Calu3 (cell line): ENCODE measurements around the gene SETMAR. TPM values are rescaled to one million over a fixed set of nuclear protein-coding genes. Genes with fewer than 3 reads are reported as not detected.

Experiments
- Bru-seq: library from RNA; stranded (reverse); fragments of 400-500 nt; gene quantifications from one replicate; lab custom pipeline; 2021; lab: Mats Ljungman, UMichigan
- BruChase-seq, 2 experiments: library from RNA; stranded (reverse); fragments of 400-500 nt; gene quantifications; one replicate each; lab custom pipeline; 2021; lab: Mats Ljungman, UMichigan
- BruUV-seq: library from RNA; stranded (reverse); fragments of 400-500 nt; replicated peaks from 2 replicates; lab custom pipeline; 2021; lab: Mats Ljungman, UMichigan
- CTCF ChIA-PET: fragments of 300-600 bp; sonication (Branson Sonifier 250); formaldehyde crosslinking; loops from one replicate; lab custom pipeline; 2022; ENCODE audit warnings: antibody characterized with exemption; lab: Charles Lee
- DNase-seq: peaks from one replicate; pipeline ENCODE4 v3.0.0; 2022
- H3K27ac Mint-ChIP-seq: one replicate; pipeline ENCODE4 v1.8.0; 2022; ENCODE audit warnings: mixed read lengths; ENCODE audit not compliant: unreplicated experiment
- H3K27me3 Mint-ChIP-seq: one replicate; pipeline ENCODE4 v1.8.0; 2022; ENCODE audit warnings: mixed read lengths; ENCODE audit not compliant: unreplicated experiment
- H3K36me3 Mint-ChIP-seq: one replicate; pipeline ENCODE4 v1.8.0; 2022; ENCODE audit warnings: mild to moderate bottlenecking, moderate library complexity, mixed read lengths; ENCODE audit not compliant: insufficient read depth, unreplicated experiment
- H3K4me1 Mint-ChIP-seq: one replicate; pipeline ENCODE4 v1.8.0; 2022; ENCODE audit warnings: mild to moderate bottlenecking, low read depth, mixed read lengths; ENCODE audit not compliant: unreplicated experiment
- H3K4me3 Mint-ChIP-seq: one replicate; pipeline ENCODE4 v1.8.0; 2022; ENCODE audit warnings: mild to moderate bottlenecking, low read depth, moderate library complexity, mixed read lengths; ENCODE audit not compliant: unreplicated experiment
- H3K9me3 Mint-ChIP-seq: one replicate; pipeline ENCODE4 v1.8.0; 2022; ENCODE audit warnings: low read depth, mixed read lengths; ENCODE audit not compliant: unreplicated experiment
- intact Hi-C: fragments of 100-400 bp; cut with micrococcal nuclease; formaldehyde crosslinking; loops from one replicate; pipeline ENCODE4 v1.10.0; 2022; ENCODE audit not compliant: unreplicated experiment
- long read RNA-seq: library from polyadenylated mRNA; stranded (forward); transcript quantifications from one replicate; pipeline ENCODE4 v2.0.0, GENCODE V29; 2022
- total RNA-seq: library from RNA; stranded (reverse); gene quantifications from 2 replicates; pipeline ENCODE4 v1.2.3, GENCODE V29; 2022
- TF ChIP-seq, protein P1 (sequence below): fragments of 200-600 bp; IDR thresholded peaks from one replicate; pipeline ENCODE4 v1.8.0; 2022; ENCODE audit warnings: antibody characterized with exemption; ENCODE audit not compliant: unreplicated experiment

SETMAR gene
- total RNA-seq: 7.8 and 10.4 TPM in 2 replicates
- percentile 67 among the genes with signal in this experiment for Bru-seq, nascent RNA
- BruChase-seq, experiment 1, labeled RNA remaining after a 6-hour chase: percentile 47 among the genes with signal in this experiment
- percentile 53 among the genes with signal in this experiment for BruChase-seq, experiment 2, labeled RNA remaining after a 2-hour chase
- long read RNA-seq, partial matches to known transcripts: 0 of 14 reads
- long read RNA-seq, other reads (novel, unspliced or antisense): 5 of 14 reads

DNA sequence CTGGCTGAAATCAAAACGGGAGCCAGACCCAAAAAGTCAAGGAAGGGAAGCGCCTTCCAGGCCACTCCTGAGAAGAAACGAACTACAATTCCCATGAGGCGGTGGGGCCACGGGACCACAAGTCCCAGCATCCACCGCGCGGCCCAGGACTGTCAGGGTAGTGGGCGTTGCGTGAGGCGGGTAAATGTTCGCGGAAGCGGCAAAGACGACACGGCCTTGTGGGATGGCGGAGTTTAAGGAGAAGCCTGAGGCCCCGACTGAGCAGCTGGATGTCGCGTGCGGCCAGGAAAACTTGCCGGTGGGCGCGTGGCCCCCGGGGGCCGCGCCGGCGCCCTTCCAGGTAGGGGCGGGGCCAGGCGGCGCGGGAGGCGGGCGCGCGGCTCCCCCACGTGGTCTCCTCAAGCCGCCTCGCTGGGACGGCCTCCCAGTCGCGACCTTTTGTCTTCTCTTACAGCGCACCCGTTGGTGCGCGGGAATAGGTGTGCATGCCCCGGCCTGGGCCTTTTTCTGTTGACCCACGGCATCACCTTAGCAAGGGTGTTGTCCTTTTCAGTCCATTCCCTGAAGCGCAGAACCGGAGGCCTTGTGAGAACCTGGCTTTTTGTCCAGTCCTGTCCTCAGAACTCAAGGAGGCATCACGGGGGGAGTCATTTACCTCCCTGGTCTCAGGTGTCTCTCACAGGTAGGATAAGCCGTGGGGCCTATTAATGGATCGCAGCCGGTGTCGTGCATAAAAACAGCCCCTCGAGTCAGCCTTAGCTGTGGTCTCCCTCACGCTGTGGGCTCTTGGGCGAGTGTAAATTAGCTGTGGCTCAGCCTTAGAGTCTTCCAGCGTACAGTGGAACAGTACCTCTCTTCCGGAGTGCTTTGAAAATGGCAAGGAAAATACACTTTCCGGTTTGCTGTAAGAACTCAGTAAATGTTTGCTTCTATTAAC is at the start of gene SETMAR:
Gene SETMAR, plus strand, starts transcription at position 183 of the 937 bp plus-strand sequence. Its CDS starts 2 bp downstream, at position 185.
- H3K27me3 Mint-ChIP-seq: no peaks in the 10 kb centered on the region
- peaks cover 18% of the 10 kb centered on the region for H3K36me3 Mint-ChIP-seq
- DNase-seq: peak; percentile 83
- intact Hi-C loops: no loop called here
- CTCF ChIA-PET: interaction anchor here (0.6 kb wide), 3 partner anchors 18 to 1148 kb away, joined by 3 to 5 read pairs (median 4); no protein-coding TSS in a partner anchor
- no peaks in the 10 kb centered on the region for H3K4me1 Mint-ChIP-seq
- BruUV-seq: TSS peak; percentile 38
- peak within 1 kb of the TSS; percentile 90 for H3K4me3 Mint-ChIP-seq
- TF ChIP-seq, protein P1, sequence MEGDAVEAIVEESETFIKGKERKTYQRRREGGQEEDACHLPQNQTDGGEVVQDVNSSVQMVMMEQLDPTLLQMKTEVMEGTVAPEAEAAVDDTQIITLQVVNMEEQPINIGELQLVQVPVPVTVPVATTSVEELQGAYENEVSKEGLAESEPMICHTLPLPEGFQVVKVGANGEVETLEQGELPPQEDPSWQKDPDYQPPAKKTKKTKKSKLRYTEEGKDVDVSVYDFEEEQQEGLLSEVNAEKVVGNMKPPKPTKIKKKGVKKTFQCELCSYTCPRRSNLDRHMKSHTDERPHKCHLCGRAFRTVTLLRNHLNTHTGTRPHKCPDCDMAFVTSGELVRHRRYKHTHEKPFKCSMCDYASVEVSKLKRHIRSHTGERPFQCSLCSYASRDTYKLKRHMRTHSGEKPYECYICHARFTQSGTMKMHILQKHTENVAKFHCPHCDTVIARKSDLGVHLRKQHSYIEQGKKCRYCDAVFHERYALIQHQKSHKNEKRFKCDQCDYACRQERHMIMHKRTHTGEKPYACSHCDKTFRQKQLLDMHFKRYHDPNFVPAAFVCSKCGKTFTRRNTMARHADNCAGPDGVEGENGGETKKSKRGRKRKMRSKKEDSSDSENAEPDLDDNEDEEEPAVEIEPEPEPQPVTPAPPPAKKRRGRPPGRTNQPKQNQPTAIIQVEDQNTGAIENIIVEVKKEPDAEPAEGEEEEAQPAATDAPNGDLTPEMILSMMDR: no peak
- no peaks in the 10 kb centered on the region for H3K9me3 Mint-ChIP-seq
- peak within 1 kb of the TSS; percentile 91 for H3K27ac Mint-ChIP-seq

DNA sequence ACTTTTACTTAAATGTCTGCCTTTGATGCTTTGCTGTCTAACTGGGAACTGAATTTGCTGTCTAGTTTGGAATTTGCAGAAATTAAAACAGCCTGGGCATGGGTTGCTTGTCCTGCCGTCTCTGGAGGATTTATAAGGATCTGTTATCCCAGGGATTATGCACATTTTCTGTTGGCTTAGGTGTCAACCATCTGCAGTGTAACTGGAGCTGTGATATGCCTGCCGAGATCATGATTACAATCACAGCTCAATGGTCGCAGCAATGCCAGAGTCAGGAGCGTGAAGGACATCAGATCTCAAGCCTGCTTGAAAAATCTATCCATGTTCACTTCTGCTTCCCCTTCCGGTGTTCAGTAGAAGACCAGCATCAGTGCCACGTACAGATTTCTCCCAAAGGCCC is 41.8 kb upstream of the SETMAR start:
- peaks cover 2% of the 10 kb centered on the region for H3K9me3 Mint-ChIP-seq
- no peaks in the 10 kb centered on the region for H3K27me3 Mint-ChIP-seq
- intact Hi-C loops: no loop called here
- TF ChIP-seq, protein P1: no peak
- DNase-seq: no peak
- no TSS peak for BruUV-seq
- H3K4me1 Mint-ChIP-seq: no peaks in the 10 kb centered on the region
- no peak overlapping the region for H3K27ac Mint-ChIP-seq
- no peak overlapping the region for H3K4me3 Mint-ChIP-seq
- no peaks in the 10 kb centered on the region for H3K36me3 Mint-ChIP-seq
- CTCF ChIA-PET: interaction anchor here (0.5 kb wide), 1 partner anchor 419 kb away, joined by 3 read pairs; no protein-coding TSS in a partner anchor

DNA sequence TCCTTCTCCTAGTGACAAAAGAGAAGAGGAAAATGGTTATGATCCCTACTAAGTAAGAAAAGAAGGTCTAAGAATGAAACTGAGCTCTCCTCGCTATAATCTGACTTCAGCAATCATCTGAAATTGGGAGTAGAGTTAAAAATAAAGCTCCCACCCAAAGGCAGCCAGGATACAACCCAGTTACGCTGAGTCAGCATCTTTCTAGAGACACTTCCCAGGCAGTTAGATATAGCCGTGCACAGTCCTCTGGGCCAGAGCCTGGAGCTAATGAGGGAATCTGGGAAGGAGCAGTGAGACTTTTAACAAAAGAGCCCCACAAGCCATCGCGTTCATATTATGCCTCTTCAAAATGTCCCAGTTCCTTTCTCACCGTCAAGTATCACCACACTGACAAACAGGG is 39.1 kb upstream of the SETMAR start:
- no peak for DNase-seq
- Mint-ChIP-seq H3K4me3 (no peak overlapping the region), H3K27ac (no peak overlapping the region), H3K4me1 (no peaks in the 10 kb centered on the region), H3K9me3 (peaks cover 2% of the 10 kb centered on the region), H3K27me3 (no peaks in the 10 kb centered on the region), H3K36me3 (no peaks in the 10 kb centered on the region)
- intact Hi-C loops: no loop called here
- no TSS peak for BruUV-seq
- CTCF ChIA-PET: no interaction called here
- TF ChIP-seq, protein P1: no peak

DNA sequence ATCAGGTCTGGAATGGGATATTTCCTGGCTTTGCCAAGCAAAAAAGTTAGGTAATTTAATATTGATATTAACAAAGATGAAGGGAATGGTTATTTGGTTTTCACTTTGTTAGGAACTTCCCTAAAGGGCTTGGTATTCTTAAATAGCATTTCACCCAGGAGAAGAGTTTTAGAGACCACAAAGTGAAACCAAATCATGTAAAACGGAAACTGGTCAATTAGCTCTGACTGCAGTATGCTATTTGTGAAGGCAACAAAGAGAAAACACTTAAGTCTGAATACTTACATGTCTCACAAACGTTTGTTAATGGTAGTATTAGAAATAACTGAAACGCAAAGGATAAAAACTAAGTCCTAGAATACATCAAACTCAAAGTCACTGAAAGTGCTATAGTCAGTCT is 32.4 kb upstream of the SETMAR start:
- Mint-ChIP-seq H3K4me3 (no peak overlapping the region), H3K9me3 (no peaks in the 10 kb centered on the region), H3K36me3 (no peaks in the 10 kb centered on the region), H3K4me1 (no peaks in the 10 kb centered on the region), H3K27ac (no peak overlapping the region), H3K27me3 (peaks cover 9% of the 10 kb centered on the region)
- no peak for DNase-seq
- intact Hi-C loops: loop anchor here (1.0 to 10.0 kb wide), 4 partner anchors 276 to 1070 kb away; no protein-coding TSS in a partner anchor
- TF ChIP-seq, protein P1: no peak
- BruUV-seq: no TSS peak
- CTCF ChIA-PET: no interaction called here
